ENCODE results near the gene PCDHA11.
"Not testable (repeated sequence)": the region's sequence is repeated elsewhere in the genome, so short reads cannot be mapped to it uniquely, and the experiment has no call there.

PCDHA11 gene

GRCh38 chr5:140868721-140869554 is at the start of gene PCDHA11:
PCDHA11 (plus strand) TSS chr5:140868957; CDS start chr5:140869104, 147 bp downstream.
- TF ChIP-seq CTCF (IDR thresholded peaks at IDR 0.05; ENCODE audit: low read depth, low read length) = no peak
- no peak within 1 kb of the TSS for H3K4me3 ChIP-seq (ENCODE audit: low read depth, low read length)

GRCh38 chr5:140821375-140822280 is 47.1 kb upstream of the PCDHA11 start, which contains the start of gene PCDHA5:
PCDHA5 (plus strand) TSS chr5:140821613.
- no peak within 1 kb of the TSS for H3K4me3 ChIP-seq (ENCODE audit: low read depth, low read length)
- 0 out of 2 replicates have a peak, but pooled peaks have one; percentile 12 for TF ChIP-seq CTCF (IDR thresholded peaks at IDR 0.05; ENCODE audit: low read depth, low read length)

- TF ChIP-seq CTCF (IDR thresholded peaks at IDR 0.05; ENCODE audit: low read depth, low read length) = no peak
- no peak overlapping the region for H3K4me3 ChIP-seq (ENCODE audit: low read depth, low read length)
These were observed 46.5 kb upstream of the PCDHA11 start for GRCh38 chr5:140822281-140822629.

GRCh38 chr5:140822969-140823368 is 45.8 kb upstream of the PCDHA11 start:
- H3K4me3 ChIP-seq (ENCODE audit: low read depth, low read length) = not testable (repeated sequence)

GRCh38 chr5:140823475-140823874 is 45.3 kb upstream of the PCDHA11 start:
- TF ChIP-seq CTCF (IDR thresholded peaks at IDR 0.05; ENCODE audit: low read depth, low read length) = no peak
- no peak overlapping the region for H3K4me3 ChIP-seq (ENCODE audit: low read depth, low read length)

- no peak for TF ChIP-seq CTCF (IDR thresholded peaks at IDR 0.05; ENCODE audit: low read depth, low read length)
- H3K4me3 ChIP-seq (ENCODE audit: low read depth, low read length) = no peak within 1 kb of the TSS
These were observed 40.9 kb upstream of the PCDHA11 start, which contains the start of gene PCDHA6 for GRCh38 chr5:140827704-140828361. PCDHA6 (plus strand) TSS chr5:140827960; CDS start chr5:140828092, 132 bp downstream.

GRCh38 chr5:140828362-140828737 is 40.4 kb upstream of the PCDHA11 start:
- no peak for TF ChIP-seq CTCF (IDR thresholded peaks at IDR 0.05; ENCODE audit: low read depth, low read length)
- no peak overlapping the region for H3K4me3 ChIP-seq (ENCODE audit: low read depth, low read length)

- not testable (repeated sequence) for H3K4me3 ChIP-seq (ENCODE audit: low read depth, low read length)
These were observed 39.0 kb upstream of the PCDHA11 start for GRCh38 chr5:140829511-140830501.
